Germinal center (tissue), 1 donor: ENCODE measurements around the gene C2orf92.
A peak's percentile ranks its signal among the peaks of the same experiment; 100 is the strongest.
"Not testable (repeated sequence)": the region's sequence is repeated elsewhere in the genome, so short reads cannot be mapped to it uniquely, and the experiment has no call there.

ENCODE experiments used
- DNase-seq: peaks from one replicate; pipeline ENCODE4 v3.0.0; 2012; ENCODE audit warnings: mixed read lengths, low spot score

The C2orf92 gene

GRCh38 chr2:97669448-97669847, at the start of gene C2orf92:
C2orf92 (plus strand) TSS chr2:97669713; CDS start chr2:97669789, 76 bp downstream.
- DNase-seq: no peak

- DNase-seq: not testable (repeated sequence)
These were observed 49.0 kb upstream of the C2orf92 start for GRCh38 chr2:97620492-97620891.

DNA sequence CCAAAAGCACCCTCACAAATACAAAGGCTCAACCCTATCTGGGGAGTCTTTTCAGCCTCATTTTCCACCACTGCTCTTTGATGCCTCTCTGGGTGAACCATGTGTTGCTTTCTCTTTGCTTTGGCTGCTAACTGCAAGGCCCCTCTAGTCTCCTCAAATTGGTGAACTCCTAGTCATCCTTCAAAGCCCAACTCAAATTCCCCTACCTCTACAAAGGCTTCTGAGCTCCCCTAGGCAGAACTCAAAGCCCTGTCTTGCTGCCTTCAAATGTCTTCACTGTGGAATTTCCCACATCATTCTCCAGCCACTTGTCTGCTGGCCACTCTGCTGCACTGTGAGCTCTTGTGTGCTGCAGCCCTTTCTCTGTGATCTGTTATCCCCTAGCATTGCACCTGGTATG, 46.5 kb upstream of the C2orf92 start:
- not testable (repeated sequence) for DNase-seq

GRCh38 chr2:97625354-97626048, 44.0 kb upstream of the C2orf92 start:
- not testable (repeated sequence) for DNase-seq

DNA sequence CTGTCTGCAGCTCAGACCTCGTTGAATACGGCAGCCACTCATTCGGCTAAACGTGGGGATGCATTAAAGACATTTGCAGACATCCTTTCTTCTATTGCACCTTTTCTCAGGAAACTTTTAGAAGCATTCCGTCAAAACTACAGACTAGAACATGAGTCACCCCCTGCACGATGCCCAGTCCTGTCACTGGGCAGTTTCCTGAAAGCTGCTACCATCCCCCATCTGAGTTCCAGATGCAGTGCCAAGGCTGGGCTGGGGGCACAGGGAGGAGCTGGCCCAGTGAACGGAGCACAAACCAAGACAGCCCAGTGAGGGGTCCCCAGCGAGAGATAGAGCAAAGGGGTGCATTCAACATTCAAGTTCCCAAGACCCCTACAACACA, 43.5 kb upstream of the C2orf92 start:
- DNase-seq: not testable (repeated sequence)

- DNase-seq: no peak
These were observed 25.3 kb upstream of the C2orf92 start for GRCh38 chr2:97644023-97644717.

DNA sequence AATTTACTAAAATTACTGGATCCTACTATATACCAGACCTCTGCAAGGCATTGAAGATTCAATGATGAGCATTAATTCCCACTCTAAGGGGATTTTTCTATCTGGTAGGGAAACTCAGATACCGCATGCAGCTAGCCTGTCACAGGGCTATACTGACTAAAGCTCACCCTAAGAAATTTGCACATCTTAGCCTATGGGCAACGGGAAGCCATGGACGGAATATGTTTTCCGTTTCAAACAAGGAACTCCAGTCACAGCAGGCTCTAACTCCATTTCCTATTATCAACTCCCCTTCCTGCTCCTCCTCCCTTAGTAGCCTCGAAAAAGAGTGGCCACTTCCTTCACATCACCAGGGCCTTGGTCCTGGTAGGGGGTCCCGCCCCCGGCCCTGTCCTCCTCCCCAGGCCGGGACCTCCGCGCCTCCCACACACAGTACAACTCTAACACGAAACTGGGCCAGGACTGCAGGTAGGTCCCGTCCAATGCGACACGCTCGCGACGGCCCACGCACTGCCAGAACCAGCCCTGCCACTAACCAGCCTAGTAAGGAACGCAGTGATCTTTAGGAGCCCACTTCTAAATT, 24.3 kb upstream of the C2orf92 start:
- peak; percentile 17 for DNase-seq

DNA sequence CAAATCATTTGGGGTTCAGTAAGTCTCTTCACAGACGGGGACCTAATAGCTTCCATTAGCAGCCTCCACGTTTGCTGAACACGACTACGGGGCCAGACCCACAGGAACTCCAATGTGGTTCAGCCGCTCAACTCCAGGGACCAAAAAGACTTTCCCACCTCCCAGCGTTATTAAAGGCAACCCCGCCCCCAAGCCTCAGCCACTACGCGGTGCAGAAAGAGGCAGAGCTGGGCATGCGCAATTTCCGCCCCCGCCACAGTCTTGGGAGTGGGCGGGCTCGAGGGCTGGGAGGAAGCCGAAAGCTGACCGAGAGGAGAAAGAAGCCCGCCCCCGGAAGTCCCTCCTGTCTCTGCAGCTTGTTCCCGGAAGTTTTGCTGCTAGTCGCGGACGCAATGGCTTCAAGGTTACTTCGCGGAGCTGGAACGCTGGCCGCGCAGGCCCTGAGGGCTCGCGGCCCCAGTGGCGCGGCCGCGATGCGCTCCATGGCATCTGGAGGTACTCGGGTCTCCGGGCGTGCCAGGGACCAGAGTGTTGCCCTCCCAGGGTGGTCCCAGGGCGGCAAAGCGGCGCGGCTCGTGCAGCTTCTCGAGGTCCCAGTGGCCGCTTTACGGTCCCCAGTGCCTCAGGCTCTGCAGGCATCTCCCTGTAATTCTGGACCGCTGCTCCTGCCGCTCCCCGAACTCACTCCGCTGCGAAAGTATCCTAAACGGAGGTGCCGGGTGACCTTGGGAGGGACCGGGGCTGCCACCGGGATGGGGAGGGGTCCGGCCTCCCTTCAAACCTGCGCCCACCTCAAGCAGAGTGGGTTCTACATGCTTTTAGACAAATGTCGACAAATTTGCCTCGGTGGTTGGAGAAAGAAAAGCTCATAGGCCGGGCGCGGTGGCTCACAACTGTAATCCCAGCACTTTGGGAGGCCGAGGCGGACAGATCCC, 23.6 kb upstream of the C2orf92 start, which contains the start of gene COX5B:
TSS of gene COX5B (plus strand) at position 368 of the 935 bp plus-strand sequence. CDS start at position 393, 25 bp downstream.
- DNase-seq: peak; percentile 99

GRCh38 chr2:97646977-97647376, 22.5 kb upstream of the C2orf92 start:
- DNase-seq: no peak

DNA sequence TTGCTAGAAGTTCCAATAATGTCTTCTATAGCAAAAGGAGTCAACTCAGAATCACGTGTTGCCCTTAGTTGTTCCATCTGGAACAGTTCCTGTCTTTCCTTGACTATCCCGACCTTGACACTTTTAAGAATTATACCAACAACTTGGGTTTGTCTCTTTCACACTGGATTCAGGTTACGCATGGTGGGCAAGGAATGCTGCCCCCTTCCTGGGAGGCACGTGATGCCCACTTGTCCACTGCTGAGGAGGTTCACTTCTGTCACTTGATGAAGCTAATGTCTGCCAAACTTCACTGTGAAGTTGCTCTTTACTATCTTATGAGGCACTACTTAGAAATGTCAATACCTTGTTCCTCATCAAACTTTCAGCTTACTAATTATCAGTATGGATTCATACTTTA, 18.4 kb upstream of the C2orf92 start:
- no peak for DNase-seq

DNA sequence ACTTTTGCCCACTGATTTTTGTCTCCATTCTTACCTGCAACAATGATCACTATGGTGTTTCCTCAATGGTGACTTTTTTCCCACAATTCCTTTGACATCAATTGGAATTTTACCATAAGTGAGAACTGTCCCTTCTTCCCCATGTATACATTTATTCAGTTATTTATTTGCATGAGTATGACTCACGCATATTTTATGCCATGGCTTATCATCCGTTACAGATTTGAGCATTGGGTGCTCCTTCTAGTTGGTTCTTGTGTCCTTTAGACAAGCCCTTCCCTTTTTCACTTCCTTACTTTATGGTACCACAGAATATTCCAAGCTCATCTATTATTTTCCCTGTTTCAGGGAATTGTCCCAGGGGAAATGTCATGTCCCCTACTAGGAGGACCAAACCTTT, 16.0 kb upstream of the C2orf92 start:
- DNase-seq: no peak

GRCh38 chr2:97653874-97654273, 15.6 kb upstream of the C2orf92 start:
- DNase-seq: no peak

DNA sequence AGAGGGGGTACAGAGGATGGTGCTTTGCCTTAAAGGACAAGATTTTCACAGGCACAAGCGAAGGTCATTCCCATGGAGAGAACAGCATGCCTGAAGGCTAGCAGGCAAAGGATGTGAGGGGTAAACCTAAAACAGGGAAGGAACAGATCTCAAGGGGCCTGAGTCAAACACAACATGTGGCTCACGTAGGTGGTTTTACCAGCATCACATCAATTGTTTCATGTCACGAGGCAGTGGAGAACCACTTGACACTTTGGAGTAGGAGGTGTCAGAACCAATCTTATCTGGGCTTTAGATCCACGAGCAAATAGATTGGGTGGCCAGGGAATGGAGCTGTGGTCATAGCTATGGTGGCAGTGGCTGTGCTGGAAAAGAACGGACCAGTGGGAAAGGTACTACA, 15.2 kb upstream of the C2orf92 start:
- DNase-seq: no peak

DNA sequence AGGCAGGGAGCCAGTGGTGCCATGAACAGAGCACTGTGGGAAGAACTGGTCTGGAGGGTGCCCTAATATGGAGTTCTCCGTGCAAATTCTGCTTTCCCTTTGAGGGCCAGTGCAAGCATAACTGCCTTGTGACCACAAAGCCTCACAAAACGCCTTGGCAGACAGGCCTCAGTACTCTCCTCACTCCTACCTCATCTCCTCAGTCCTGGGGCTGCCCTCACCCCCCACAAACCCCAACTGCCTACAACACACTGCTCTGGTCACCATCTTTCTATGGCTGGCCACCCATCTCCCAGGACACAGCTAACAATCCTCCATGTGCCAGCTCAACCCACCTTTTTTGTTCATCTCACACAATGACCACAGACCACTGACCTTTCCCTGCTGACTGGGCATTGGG, 14.7 kb upstream of the C2orf92 start:
- no peak for DNase-seq

DNA sequence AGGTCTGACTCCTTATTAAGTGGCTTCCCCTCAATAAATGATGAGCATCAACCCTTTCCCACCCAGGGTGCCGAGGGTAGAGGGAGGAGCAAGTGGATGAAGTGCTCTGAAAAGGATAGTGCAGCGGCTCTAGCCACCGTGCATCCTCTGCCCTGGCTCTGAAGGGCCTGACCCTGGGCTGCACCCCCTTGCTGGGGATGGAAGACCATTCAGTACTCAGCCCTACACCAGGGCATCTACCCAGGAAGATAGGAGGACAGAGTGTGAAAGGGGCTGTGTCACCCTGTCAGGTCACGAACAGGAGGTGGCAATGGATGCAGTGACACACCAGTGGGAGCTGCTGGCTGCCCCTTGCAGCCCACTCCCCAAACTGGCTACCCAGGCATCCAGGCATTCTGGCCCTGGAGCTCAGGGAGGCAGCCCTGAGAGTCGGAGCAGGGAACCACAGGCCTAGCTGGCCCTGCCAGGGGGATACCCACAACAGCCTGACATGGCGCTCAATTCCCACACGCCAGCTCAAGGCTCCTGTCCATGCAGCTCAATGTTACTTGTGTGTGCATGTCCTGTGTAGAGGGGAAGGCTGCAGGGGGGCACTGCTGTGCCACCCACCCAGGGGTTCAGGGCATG, 13.3 kb upstream of the C2orf92 start:
- DNase-seq: no peak

DNA sequence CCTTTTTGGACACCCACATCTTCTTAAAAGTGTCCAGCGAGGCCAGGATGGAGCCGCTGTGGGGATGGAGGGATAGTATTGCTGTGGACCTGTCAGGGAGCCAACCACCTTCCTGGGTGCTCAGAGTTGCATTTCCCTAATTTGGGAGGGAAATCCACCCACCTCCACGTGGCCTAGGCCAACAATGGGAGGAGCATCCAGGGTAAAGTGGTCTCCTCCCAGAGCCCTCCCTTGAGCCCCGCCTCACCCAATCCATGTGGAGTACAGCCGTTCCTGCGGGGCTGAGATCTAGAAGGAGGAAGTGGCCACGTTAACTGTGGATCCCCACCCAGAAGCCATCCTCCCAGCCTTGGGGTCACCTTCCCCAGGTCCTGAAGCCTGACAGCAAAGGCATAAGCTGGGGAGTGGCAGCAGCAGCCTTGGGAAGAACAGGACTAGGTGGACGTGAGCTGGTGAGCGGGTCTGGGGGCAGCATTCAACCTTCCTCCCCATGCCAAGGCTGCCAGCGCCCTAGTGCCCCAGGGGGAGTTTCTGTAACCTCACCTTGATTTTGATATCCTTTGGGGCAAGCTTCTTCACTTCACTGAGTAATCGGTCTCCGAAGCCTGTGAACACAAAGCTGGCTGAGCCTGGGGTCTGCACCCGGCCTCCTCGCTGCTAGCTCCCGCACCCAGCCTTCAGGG, 12.5 kb upstream of the C2orf92 start:
- no peak for DNase-seq

- no peak for DNase-seq
These were observed 11.4 kb upstream of the C2orf92 start for GRCh38 chr2:97657986-97658690.

DNA sequence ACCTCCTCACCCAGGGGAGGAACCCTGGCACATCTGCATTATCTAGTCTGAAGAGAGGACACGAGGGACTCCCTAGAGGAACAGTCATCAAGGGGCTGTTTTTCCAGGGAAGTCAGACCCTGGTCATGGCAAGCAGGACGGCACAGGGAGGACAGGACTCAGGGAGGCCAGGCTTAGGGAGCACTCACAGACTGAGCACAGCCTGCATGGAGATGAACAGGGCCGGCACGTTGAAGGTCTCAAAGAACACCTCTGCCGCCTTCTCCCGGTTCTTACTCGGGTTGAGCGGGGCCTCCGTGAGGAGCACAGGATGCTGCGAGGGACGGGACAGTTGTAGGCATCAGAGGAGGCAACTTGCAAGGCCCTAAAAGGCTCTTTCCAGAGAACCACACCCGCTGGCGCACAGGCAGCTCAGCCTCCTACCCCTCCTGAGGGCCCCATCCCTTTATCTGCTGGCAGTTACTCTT, 10.8 kb upstream of the C2orf92 start:
- DNase-seq: no peak

GRCh38 chr2:97659256-97660043, 10.1 kb upstream of the C2orf92 start:
- no peak for DNase-seq
